HCT116 (cell line): ENCODE measurements around the gene TFE3. TPM values are rescaled to one million over a fixed set of nuclear protein-coding genes. Genes with fewer than 3 reads are reported as not detected.

Experiments
- ATAC-seq: fragments of 200-7000 bp; cut with Tn5 transposase; 2 replicates; pipeline ENCODE4 v1.9.1; 2020; ENCODE audit warnings: mild to moderate bottlenecking, moderate library complexity
- BruUV-seq: library from RNA; stranded (reverse); fragments of 400-500 nt; replicated peaks from 2 replicates; lab custom pipeline; 2021; lab: Mats Ljungman, UMichigan
- CTCF ChIA-PET: fragments of 300-600 bp; sonication (Branson Sonifier 250); formaldehyde crosslinking; loops from one replicate; lab custom pipeline; 2021; ENCODE audit warnings: antibody characterized with exemption; lab: Charles Lee
- POLR2A ChIA-PET: fragments of 300-600, 350-600 bp; sonication (Branson Sonifier 250); formaldehyde crosslinking; loops from one replicate; lab custom pipeline; 2021; ENCODE audit warnings: antibody characterized with exemption; lab: Charles Lee
- RAD21 ChIA-PET, 2 experiments: fragments of 300-600 bp; sonication (Branson Sonifier 250); formaldehyde crosslinking; loops; one replicate each; lab custom pipeline; 2023; ENCODE audit warnings: low total read pairs in 2 of 2; ENCODE audit not compliant: uncharacterized antibody in 2 of 2, unreplicated experiment in 2 of 2, low non-redundant PET in 1 of 2; lab: Charles Lee
- DNase-seq: peaks from one replicate; pipeline ENCODE4 v3.0.0-alpha.2; 2010; ENCODE audit warnings: low read depth, low spot score
- H2AFZ ChIP-seq: fragments of 200-600 bp; shearing (Covaris generic), sonication (generic); 2 replicates; pipeline ENCODE4 v1.6.1; 2017; ENCODE audit warnings: low read depth, mixed run types, mixed read lengths, antibody characterized with exemption, low read length; ENCODE audit not compliant: poor library complexity, severe bottlenecking
- H3K27ac ChIP-seq: 2 replicates; pipeline ENCODE4 v1.5.1; 2012; ENCODE audit warnings: low read depth, low read length
- H3K27me3 ChIP-seq: fragments of 200-600 bp; sonication (generic); 2 replicates; pipeline ENCODE4 v1.6.1; 2016; ENCODE audit warnings: mixed run types, low read length, mixed read lengths; ENCODE audit not compliant: insufficient read depth
- H3K36me3 ChIP-seq, 2 experiments: fragments of 200-500 bp in 1 of 2; fragments of 200-600 bp in 1 of 2; sonication (Bioruptor generic) in 1 of 2; sonication (generic) in 1 of 2; 2 replicates each; pipeline versions ENCODE4 v1.5.1 to v1.6.1; 2014 to 2016; ENCODE audit warnings: low read length in 2 of 2, inconsistent platforms in 1 of 2, mixed read lengths in 1 of 2, mixed run types in 1 of 2; ENCODE audit not compliant: insufficient read depth in 2 of 2, control insufficient read depth in 1 of 2
- H3K4me1 ChIP-seq, 2 experiments: fragments of 200-600 bp in 1 of 2; sonication (generic) in 1 of 2; 2 replicates each; pipeline versions ENCODE4 v1.5.1 to v1.6.1; 2012 to 2017; ENCODE audit warnings: low read length in 2 of 2, inconsistent platforms in 1 of 2, mild to moderate bottlenecking in 1 of 2, mixed read lengths in 1 of 2, mixed run types in 1 of 2, moderate library complexity in 1 of 2; ENCODE audit not compliant: insufficient read depth in 2 of 2, control insufficient read depth in 1 of 2
- H3K4me2 ChIP-seq: fragments of 200-600 bp; sonication (generic); 2 replicates; pipeline ENCODE4 v1.6.1; 2017; ENCODE audit warnings: mixed run types, low read length, mixed read lengths
- H3K4me3 ChIP-seq, 2 experiments: fragments of 200-600 bp in 1 of 2; sonication (generic) in 1 of 2; replicated peaks in 1 of 2; 2 replicates each; pipeline ENCODE4 v1.5.1; 2011 to 2016; ENCODE audit warnings: low read length in 2 of 2, control low read depth in 1 of 2, low read depth in 1 of 2, mild to moderate bottlenecking in 1 of 2, mixed read lengths in 1 of 2, mixed run types in 1 of 2
- H3K79me2 ChIP-seq: fragments of 200-600 bp; sonication (generic); 2 replicates; pipeline ENCODE4 v1.6.1; 2017; ENCODE audit warnings: mild to moderate bottlenecking, mixed run types, low read length, moderate library complexity, mixed read lengths; ENCODE audit not compliant: insufficient read depth
- H3K9ac ChIP-seq: fragments of 200-600 bp; sonication (generic); 2 replicates; pipeline ENCODE4 v1.6.1; 2016; ENCODE audit warnings: low read length, mixed read lengths
- H3K9me2 ChIP-seq: fragments of 200-600 bp; sonication (generic), shearing (Covaris generic); 2 replicates; pipeline ENCODE4 v1.6.1; 2017; ENCODE audit warnings: mixed run types, mild to moderate bottlenecking, moderate library complexity; ENCODE audit not compliant: insufficient read depth
- H3K9me3 ChIP-seq, 2 experiments: fragments of 200-500 bp in 1 of 2; fragments of 200-600 bp in 1 of 2; sonication (Bioruptor generic) in 1 of 2; sonication (generic) in 1 of 2; 2 replicates each; pipeline ENCODE4 v1.6.1; 2014 to 2017; ENCODE audit warnings: low read length in 2 of 2, mixed read lengths in 2 of 2, inconsistent platforms in 1 of 2, low read depth in 1 of 2, mild to moderate bottlenecking in 1 of 2, mixed run types in 1 of 2, moderate library complexity in 1 of 2; ENCODE audit not compliant: control insufficient read depth in 1 of 2, insufficient read depth in 1 of 2
- H4K20me1 ChIP-seq: fragments of 200-600 bp; sonication (generic), shearing (Covaris generic); 2 replicates; pipeline ENCODE4 v1.6.1; 2017; ENCODE audit warnings: mixed run types, mild to moderate bottlenecking, moderate library complexity; ENCODE audit not compliant: insufficient read depth
- EZH2 ChIP-seq: fragments of 200-600 bp; sonication (generic); IDR thresholded peaks from 2 replicates; pipeline ENCODE4 v1.6.1; 2017; ENCODE audit warnings: antibody characterized with exemption, mixed run types
- EZH2phosphoT487 ChIP-seq: fragments of 200-600 bp; IDR thresholded peaks from 2 replicates; pipeline ENCODE4 v1.6.1; 2018; ENCODE audit warnings: antibody characterized with exemption, borderline replicate concordance
- POLR2AphosphoS5 ChIP-seq: IDR thresholded peaks from 2 replicates; pipeline ENCODE4 v1.6.1; 2011; ENCODE audit warnings: mild to moderate bottlenecking, low read depth, low read length, moderate library complexity
- REST ChIP-seq: IDR thresholded peaks from 2 replicates; pipeline ENCODE4 v1.6.1; 2012; ENCODE audit warnings: low read depth
- SIN3A ChIP-seq: IDR thresholded peaks from 2 replicates; pipeline ENCODE4 v1.6.1; 2012; ENCODE audit warnings: low read depth
- ZFX ChIP-seq: fragments of 450-650 bp; IDR thresholded peaks from 2 replicates; pipeline ENCODE4 v1.6.1; 2017
- intact Hi-C: fragments of 100-400 bp; cut with micrococcal nuclease; formaldehyde crosslinking; loops from 2 replicates; pipeline ENCODE4 v1.10.0; 2022
- total RNA-seq: library from RNA; stranded (reverse); gene quantifications from one replicate; pipeline ENCODE4 v1.2.1, GENCODE V29; 2021; ENCODE audit not compliant: unreplicated experiment
- TF ChIP-seq, protein P1 (sequence below): IDR thresholded peaks from 2 replicates; pipeline ENCODE4 v1.6.1; 2012

TFE3 gene
- total RNA-seq, 1 experiment from 2014 or later, result 17.1 TPM

- TF ChIP-seq REST, result no peak
- TF ChIP-seq, protein P1, sequence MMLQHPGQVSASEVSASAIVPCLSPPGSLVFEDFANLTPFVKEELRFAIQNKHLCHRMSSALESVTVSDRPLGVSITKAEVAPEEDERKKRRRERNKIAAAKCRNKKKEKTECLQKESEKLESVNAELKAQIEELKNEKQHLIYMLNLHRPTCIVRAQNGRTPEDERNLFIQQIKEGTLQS, result no peak
- no peak for TF ChIP-seq EZH2
Observed at GRCh38 chrX:49070988-49071387, 27.8 kb upstream of the TFE3 start (continued).

DNA sequence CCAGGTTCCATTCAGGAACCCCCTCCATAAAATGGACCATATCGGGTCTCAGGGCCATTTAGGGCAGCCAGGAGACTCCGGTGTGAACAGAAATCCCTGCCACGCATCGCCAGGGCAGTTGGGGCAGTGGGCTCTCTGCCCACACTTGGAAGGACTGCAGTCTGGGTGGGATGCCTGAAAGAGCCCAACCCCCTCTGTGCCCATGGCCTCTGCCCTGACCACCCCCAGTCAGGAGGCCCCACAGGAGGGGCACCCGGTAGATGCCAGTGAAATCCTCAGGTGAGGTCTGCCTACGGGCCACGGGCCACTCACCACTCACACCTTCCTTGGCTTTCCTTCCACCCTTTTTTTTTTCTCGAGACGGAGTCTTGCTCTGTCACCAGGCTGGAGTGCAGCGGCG, 25.9 kb upstream of the TFE3 start:
- POLR2A ChIA-PET, result no interaction called here
- TSS peak; percentile 28 for BruUV-seq

More for the DNA sequence above, 25.9 kb upstream of the TFE3 start:
- H3K79me2 ChIP-seq, result no peaks in the 10 kb centered on the region
- RAD21 ChIA-PET, result no interaction called here
- intact Hi-C loops, result no loop called here
- peaks cover 0 to 9% of the 10 kb centered on the region in 2 experiments; a peak in 2 of 4 replicates for H3K4me1 ChIP-seq
- DNase-seq, result no peak
- H3K9me3 ChIP-seq, result no peaks in the 10 kb centered on the region
- CTCF ChIA-PET, result no interaction called here
- TF ChIP-seq POLR2AphosphoS5, result no peak
- TF ChIP-seq EZH2phosphoT487, result no peak
- no peak for TF ChIP-seq SIN3A
- TF ChIP-seq ZFX, result no peak
- TF ChIP-seq, all 23 proteins: peak for 0
- Histone ChIP-seq H4K20me1 (no peaks in the 10 kb centered on the region), H3K9ac (no peak overlapping the region), H3K4me3 (no peak overlapping the region), H3K9me2 (no peaks in the 10 kb centered on the region), H3K27ac (no peak overlapping the region), H3K27me3 (no peaks in the 10 kb centered on the region), H2AFZ (no peak overlapping the region), H3K36me3 (no peaks in the 10 kb centered on the region), H3K4me2 (no peak overlapping the region)
- ATAC-seq, result no peak
